Measurements from ENCODE around the gene LPCAT1.

The LPCAT1 gene

DNA sequence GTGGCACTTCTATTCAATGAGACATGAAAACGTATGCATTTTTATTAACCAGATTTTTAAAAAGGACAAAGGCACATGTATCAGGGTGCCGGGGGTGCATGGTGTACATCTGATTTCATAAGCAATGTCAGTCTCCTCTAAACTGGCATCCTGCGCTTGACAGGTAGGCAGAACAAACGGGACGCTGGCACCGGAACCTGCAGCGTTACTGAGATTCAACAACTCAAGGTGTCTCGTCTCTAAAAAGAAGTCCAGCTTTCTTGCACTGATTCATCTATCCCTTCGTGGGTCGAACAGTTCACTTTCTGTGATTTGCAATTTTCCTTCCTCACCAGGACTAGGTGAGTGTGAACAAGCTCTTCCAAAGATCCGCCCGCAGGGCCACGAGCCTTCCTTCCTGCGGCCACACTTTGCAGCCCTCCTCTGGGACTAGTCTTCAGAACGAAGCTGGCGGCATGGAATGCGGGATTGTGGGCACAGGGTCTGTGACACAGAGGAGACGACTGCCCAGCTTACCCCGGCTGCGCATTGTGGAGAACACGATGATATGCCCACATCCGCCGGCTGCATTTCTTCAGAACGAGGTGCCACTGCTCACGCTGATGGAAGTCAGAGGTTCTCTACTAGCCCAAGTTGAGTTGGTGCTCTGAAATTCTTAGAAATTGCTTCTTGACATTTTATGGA, 85.7 kb downstream of the LPCAT1 start:
- DNase-seq = no peak
- H3K4me3 ChIP-seq (ENCODE audit: low read depth, low read length) = no peak overlapping the region
- TF ChIP-seq, protein P1, sequence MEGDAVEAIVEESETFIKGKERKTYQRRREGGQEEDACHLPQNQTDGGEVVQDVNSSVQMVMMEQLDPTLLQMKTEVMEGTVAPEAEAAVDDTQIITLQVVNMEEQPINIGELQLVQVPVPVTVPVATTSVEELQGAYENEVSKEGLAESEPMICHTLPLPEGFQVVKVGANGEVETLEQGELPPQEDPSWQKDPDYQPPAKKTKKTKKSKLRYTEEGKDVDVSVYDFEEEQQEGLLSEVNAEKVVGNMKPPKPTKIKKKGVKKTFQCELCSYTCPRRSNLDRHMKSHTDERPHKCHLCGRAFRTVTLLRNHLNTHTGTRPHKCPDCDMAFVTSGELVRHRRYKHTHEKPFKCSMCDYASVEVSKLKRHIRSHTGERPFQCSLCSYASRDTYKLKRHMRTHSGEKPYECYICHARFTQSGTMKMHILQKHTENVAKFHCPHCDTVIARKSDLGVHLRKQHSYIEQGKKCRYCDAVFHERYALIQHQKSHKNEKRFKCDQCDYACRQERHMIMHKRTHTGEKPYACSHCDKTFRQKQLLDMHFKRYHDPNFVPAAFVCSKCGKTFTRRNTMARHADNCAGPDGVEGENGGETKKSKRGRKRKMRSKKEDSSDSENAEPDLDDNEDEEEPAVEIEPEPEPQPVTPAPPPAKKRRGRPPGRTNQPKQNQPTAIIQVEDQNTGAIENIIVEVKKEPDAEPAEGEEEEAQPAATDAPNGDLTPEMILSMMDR (IDR thresholded peaks at IDR 0.05; ENCODE audit: low read depth, low read length) = no peak
- 0 out of 2 replicates have a peak, but pooled peaks cover 3% of the 10 kb centered on the region for H3K4me1 ChIP-seq
- H3K9me3 ChIP-seq = no peaks in the 10 kb centered on the region; the same call in 1 of the 2 replicates
- H3K27me3 ChIP-seq = peaks cover 18% of the 10 kb centered on the region
- no peaks in the 10 kb centered on the region for H3K36me3 ChIP-seq

- peaks cover 13% of the 10 kb centered on the region for H3K27me3 ChIP-seq
- H3K9me3 ChIP-seq = no peaks in the 10 kb centered on the region; the same call in 1 of the 2 replicates
- H3K36me3 ChIP-seq = no peaks in the 10 kb centered on the region
- DNase-seq = peak; percentile 45
- TF ChIP-seq, protein P1 (IDR thresholded peaks at IDR 0.05; ENCODE audit: low read depth, low read length) = no peak
- H3K4me3 ChIP-seq (ENCODE audit: low read depth, low read length) = no peak overlapping the region
- H3K4me1 ChIP-seq = 0 out of 2 replicates have a peak, but pooled peaks cover 3% of the 10 kb centered on the region
These were observed 86.4 kb downstream of the LPCAT1 start for GRCh38 chr5:1437226-1437829.

DNA sequence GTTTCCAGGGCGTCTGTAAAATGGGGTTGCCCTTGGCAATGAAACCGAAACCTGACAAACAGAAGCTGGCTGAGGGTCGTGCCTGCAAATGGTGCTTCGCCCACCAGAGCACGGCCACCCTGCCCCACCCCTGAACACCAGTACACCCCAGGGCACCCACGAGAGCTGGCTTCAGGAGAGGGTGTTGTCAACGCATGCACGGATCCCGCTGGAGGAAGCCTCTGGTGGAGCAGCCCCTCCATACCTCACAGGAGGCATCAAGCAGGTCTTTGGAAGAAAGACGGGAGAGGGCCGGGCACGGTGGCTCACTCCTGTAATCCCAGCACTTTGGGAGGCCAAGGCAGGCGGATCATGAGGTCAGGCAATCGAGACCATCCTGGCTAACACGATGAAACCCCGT, 87.1 kb downstream of the LPCAT1 start:
- no peak for DNase-seq
- peaks cover 7% of the 10 kb centered on the region; the same call in 1 of the 2 replicates for H3K27me3 ChIP-seq
- H3K9me3 ChIP-seq = no peaks in the 10 kb centered on the region; the same call in 1 of the 2 replicates
- no peak overlapping the region for H3K4me3 ChIP-seq (ENCODE audit: low read depth, low read length)
- no peaks in the 10 kb centered on the region for H3K36me3 ChIP-seq
- H3K4me1 ChIP-seq = 0 out of 2 replicates have a peak, but pooled peaks cover 3% of the 10 kb centered on the region
- TF ChIP-seq, protein P1 (IDR thresholded peaks at IDR 0.05; ENCODE audit: low read depth, low read length) = no peak

DNA sequence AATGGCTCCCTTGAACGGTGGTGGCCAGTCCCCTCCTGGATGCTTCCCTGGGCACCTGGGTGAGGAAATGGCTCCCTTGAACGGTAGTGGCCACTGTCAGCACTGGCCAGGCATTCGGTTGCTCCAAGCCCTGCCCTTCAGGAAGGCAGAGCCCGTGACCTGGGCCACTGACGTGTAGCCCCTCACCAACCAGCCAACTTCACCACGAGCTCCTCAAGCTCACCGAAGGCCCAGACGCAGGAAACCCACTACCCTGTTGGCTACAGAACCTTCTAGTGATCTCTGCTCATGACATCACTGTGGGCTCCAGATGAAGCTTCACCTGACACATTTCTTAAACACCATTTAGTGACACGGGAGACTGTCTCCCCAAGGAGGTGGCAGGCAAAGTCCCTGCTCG, 87.7 kb downstream of the LPCAT1 start:
- Histone ChIP-seq H3K4me1 (0 out of 2 replicates have a peak, but pooled peaks cover 3% of the 10 kb centered on the region), H3K27me3 (peaks cover 1% of the 10 kb centered on the region; the same call in 1 of the 2 replicates), H3K36me3 (no peaks in the 10 kb centered on the region), H3K9me3 (no peaks in the 10 kb centered on the region), H3K4me3 (ENCODE audit: low read depth, low read length) (no peak overlapping the region)
- TF ChIP-seq, protein P1 (IDR thresholded peaks at IDR 0.05; ENCODE audit: low read depth, low read length) = no peak
- DNase-seq = no peak

DNA sequence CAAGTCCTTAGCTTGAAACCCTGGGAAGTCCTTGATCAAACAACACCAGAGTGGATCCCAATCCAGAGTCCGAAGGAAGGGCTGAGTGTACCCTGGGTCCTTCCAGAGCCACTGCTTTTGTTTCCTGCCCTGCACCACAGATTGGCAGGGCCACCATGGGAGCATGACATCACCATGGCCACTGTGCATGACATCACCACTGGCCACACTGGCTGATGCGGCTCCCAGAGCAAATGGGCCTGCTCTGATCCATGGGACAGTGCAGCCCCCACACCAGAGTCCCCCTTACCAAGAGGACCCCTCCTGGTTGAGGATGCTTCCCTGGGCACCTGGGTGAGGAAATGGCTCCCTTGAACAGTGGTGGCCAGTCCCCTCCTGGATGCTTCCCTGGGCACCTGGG, 88.4 kb downstream of the LPCAT1 start:
- Histone ChIP-seq H3K9me3 (no peaks in the 10 kb centered on the region), H3K4me3 (ENCODE audit: low read depth, low read length) (no peak overlapping the region), H3K27me3 (peaks cover 3% of the 10 kb centered on the region; the same call in 1 of the 2 replicates), H3K4me1 (0 out of 2 replicates have a peak, but pooled peaks cover 3% of the 10 kb centered on the region), H3K36me3 (no peaks in the 10 kb centered on the region)
- TF ChIP-seq, protein P1 (IDR thresholded peaks at IDR 0.05; ENCODE audit: low read depth, low read length) = no peak
- DNase-seq = no peak

DNA sequence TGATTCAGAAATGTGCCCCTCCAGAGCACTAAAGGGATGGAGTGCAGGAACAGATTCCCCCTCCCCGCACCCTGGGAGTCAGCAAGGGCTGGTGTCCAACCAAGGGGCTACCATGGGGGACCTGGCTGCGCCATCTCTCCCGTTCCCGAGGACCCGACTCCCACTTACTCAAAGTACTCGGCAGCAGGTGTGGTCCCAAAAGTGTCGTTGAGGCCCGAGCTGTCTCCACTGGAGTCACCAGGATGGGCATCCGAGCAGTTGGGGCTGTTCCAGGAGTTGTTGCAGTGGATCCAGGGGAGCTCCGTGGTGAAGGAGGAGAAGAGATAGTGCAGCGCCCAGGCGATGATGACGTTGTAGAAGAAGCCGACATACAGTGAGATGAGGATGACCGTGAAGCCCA, 91.5 kb downstream of the LPCAT1 start:
- no peak for DNase-seq
- no peaks in the 10 kb centered on the region for H3K36me3 ChIP-seq
- peaks cover 3% of the 10 kb centered on the region; the same call in 1 of the 2 replicates for H3K27me3 ChIP-seq
- no peaks in the 10 kb centered on the region for H3K4me1 ChIP-seq
- TF ChIP-seq, protein P1 (IDR thresholded peaks at IDR 0.05; ENCODE audit: low read depth, low read length) = no peak
- H3K9me3 ChIP-seq = no peaks in the 10 kb centered on the region
- no peak overlapping the region for H3K4me3 ChIP-seq (ENCODE audit: low read depth, low read length)

Data from BE2C (cell line).